Lung (tissue), 12 donors: Measurements from ENCODE around the gene NBAS. TPM values are rescaled to one million over a fixed set of nuclear protein-coding genes. Genes with fewer than 3 reads are reported as not detected.

Experiments
- ATAC-seq: fragments of 200-7000 bp; cut with Tn5 transposase; one replicate; pipeline ENCODE4 v1.9.1; 2020; ENCODE audit warnings: moderate number of reproducible peaks; ENCODE audit not compliant: insufficient read depth, low FRiP score
- DNase-seq, 3 donors: peaks; one replicate each; pipeline ENCODE4 v3.0.0-alpha.2; 2013 to 2017
- H3K27ac ChIP-seq, 2 donors: one replicate each; pipeline ENCODE4 v1.5.1; 2013; ENCODE audit warnings: mild to moderate bottlenecking in 2 of 2, moderate library complexity in 2 of 2, control low read depth in 1 of 2, inconsistent platforms in 1 of 2, low read depth in 1 of 2, low read length in 1 of 2
- H3K27me3 ChIP-seq, 3 donors: one replicate each; pipeline ENCODE4 v1.5.1; 2013; ENCODE audit warnings: low read length in 2 of 3; ENCODE audit not compliant: control insufficient read depth in 3 of 3, insufficient read depth in 3 of 3
- H3K36me3 ChIP-seq, 4 donors: one replicate each; pipeline ENCODE4 v1.5.1; 2013; ENCODE audit warnings: low read length in 4 of 4, mild to moderate bottlenecking in 1 of 4, moderate library complexity in 1 of 4; ENCODE audit not compliant: control insufficient read depth in 4 of 4, insufficient read depth in 4 of 4
- H3K4me1 ChIP-seq, 5 donors: one replicate each; pipeline ENCODE4 v1.5.1; 2013; ENCODE audit warnings: low read length in 5 of 5, mild to moderate bottlenecking in 2 of 5, moderate library complexity in 1 of 5; ENCODE audit not compliant: control insufficient read depth in 5 of 5, insufficient read depth in 5 of 5
- H3K4me3 ChIP-seq: one replicate; pipeline ENCODE4 v1.5.1; 2013; ENCODE audit warnings: mild to moderate bottlenecking, control low read depth, moderate library complexity
- H3K9ac ChIP-seq, 2 donors: one replicate each; pipeline ENCODE4 v1.5.1; 2013; ENCODE audit warnings: low read length in 2 of 2, control low read depth in 1 of 2; ENCODE audit not compliant: insufficient read depth in 1 of 2
- H3K9me3 ChIP-seq, 4 donors: one replicate each; pipeline ENCODE4 v1.5.1; 2013; ENCODE audit warnings: low read length in 3 of 4, mild to moderate bottlenecking in 1 of 4, moderate library complexity in 1 of 4; ENCODE audit not compliant: control insufficient read depth in 4 of 4, insufficient read depth in 3 of 4
- WGBS, 2 donors: extraction: QIAGEN DNeasy Blood & Tissue Kit; methylation state at CpG; one replicate each; pipeline ENCODE4 v1.1.7; 2013; 5-methylcytosine and 5-hydroxymethylcytosine counted together
- polyA plus RNA-seq, 2 donors: library from polyadenylated mRNA; stranded (reverse); fragments of 200-250 nt; gene quantifications; one replicate each; pipeline ENCODE4 v1.2.1, GENCODE V29; 2013
- total RNA-seq, 2 donors: library from RNA; depleted of rRNA in 1 of 2; stranded (reverse); fragments of >200 nt in 1 of 2; gene quantifications; one replicate each; pipeline ENCODE4 v1.2.1, GENCODE V29; 2014 to 2021
- TF ChIP-seq, protein P1 (sequence below): IDR thresholded peaks from 2 replicates; pipeline ENCODE4 v1.5.1; 2012; ENCODE audit warnings: mild to moderate bottlenecking; ENCODE audit errors: control extremely low read depth, extremely low read depth
- donor health status: control.
- donor health status: control.
- donor health status: Bipolar disorder and iron deficiency.
- donor health status: healthy.
- donor health status: DM: yes; HTN: yes; CAD: no.

NBAS gene
- total and polyA plus RNA-seq, 4 donors, result 15.6 to 61.3 (median 35.4) TPM

DNA sequence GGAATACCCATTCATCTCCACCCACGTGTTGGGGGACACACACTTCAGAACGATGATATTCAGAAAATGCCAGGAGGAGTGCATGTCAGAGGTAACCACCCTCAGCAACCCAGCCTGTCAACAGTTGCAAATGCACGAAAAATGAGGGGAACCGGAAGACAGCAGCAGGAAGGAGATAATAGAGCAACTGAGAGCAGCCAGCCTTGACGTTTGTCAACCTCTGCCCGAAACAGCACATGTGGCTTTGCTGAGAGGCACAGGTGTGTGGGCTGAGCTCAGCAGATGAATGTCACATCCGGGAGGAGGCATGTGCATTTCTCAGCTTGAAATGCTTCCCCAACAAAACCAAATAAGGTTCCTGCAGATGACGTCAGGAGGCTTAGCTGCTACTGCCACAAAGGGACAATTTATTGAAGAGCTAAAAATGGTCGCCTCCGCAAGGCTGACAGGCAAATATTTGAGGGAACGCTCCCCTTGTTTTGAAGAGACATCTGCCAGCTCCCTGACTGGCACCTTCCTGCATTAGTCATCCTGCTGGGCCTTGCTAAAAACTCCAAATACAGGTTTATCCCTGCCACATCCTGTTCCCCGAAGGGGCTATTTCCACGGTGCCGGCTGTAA, 419.0 kb downstream of the NBAS start:
- TF ChIP-seq, protein P1, sequence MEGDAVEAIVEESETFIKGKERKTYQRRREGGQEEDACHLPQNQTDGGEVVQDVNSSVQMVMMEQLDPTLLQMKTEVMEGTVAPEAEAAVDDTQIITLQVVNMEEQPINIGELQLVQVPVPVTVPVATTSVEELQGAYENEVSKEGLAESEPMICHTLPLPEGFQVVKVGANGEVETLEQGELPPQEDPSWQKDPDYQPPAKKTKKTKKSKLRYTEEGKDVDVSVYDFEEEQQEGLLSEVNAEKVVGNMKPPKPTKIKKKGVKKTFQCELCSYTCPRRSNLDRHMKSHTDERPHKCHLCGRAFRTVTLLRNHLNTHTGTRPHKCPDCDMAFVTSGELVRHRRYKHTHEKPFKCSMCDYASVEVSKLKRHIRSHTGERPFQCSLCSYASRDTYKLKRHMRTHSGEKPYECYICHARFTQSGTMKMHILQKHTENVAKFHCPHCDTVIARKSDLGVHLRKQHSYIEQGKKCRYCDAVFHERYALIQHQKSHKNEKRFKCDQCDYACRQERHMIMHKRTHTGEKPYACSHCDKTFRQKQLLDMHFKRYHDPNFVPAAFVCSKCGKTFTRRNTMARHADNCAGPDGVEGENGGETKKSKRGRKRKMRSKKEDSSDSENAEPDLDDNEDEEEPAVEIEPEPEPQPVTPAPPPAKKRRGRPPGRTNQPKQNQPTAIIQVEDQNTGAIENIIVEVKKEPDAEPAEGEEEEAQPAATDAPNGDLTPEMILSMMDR, result no peak
- Histone ChIP-seq H3K36me3 (no peaks in the 10 kb centered on the region), H3K9ac (no peak overlapping the region), H3K4me1 (peaks cover 0 to 4% (median 0%) of the 10 kb centered on the region in 5 donors), H3K9me3 (peaks cover 0 to 9% (median 0%) of the 10 kb centered on the region in 4 donors), H3K4me3 (no peak overlapping the region), H3K27ac (peak overlapping the region in 1 of 2 donors; percentile 56), H3K27me3 (no peaks in the 10 kb centered on the region)
- DNase-seq (peak in 2 of 3 donors; percentile 6 to 32), ATAC-seq (no peak)
- 11 to 16% methylated on average over 14 of the region's 14 CpGs for WGBS, 2 donors

DNA sequence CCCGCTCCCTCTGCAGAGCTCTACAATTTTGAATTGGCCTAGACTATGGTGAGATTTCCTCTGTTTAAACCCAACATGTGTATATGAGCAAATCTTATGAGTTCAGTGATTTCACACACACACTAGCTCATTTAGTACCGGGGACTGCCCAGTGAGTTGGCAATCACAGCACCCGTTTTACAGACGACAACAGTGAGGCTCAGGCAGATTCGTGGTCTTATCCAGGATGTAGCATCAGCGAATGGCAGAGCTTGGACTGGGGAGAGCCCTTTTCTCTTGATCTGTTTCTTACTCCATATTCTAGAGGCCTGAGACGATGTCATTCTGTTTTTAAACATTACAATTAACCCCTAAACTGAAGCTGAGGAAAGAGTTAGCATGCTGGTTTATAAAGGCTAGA, 419.9 kb downstream of the NBAS start:
- 92 to 94% methylated on average over 7 of the region's 7 CpGs for whole genome bisulfite sequencing, 2 donors
- no peak for ATAC-seq
- Histone ChIP-seq H3K27ac (no peak overlapping the region), H3K27me3 (no peaks in the 10 kb centered on the region), H3K4me1 (peaks cover 0 to 4% (median 0%) of the 10 kb centered on the region in 5 donors), H3K4me3 (no peak overlapping the region), H3K36me3 (no peaks in the 10 kb centered on the region), H3K9me3 (peaks cover 0 to 9% (median 0%) of the 10 kb centered on the region in 4 donors), H3K9ac (no peak overlapping the region)
- TF ChIP-seq, protein P1, result no peak
- DNase-seq, result no peak

DNA sequence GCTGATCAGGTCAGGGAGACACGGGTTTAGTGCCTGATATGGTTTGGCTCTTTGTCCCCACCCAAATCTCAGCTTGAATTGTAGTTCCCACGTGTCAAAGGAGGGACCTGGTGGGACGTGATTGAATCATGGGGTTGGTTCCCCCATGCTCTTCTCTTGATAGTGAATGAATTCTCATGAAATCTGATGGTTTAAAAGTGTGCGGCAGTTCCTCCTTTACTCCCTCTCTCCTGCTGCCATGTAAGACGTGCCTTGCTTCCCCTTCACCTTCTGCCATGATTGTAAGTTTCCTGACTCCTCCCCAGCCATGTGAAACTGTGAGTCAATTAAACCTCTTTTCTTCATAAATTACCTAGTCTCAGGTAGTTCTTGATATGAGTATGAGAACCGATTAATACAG, 424.5 kb downstream of the NBAS start:
- TF ChIP-seq, protein P1, result no peak
- no peak overlapping the region for H3K9ac ChIP-seq
- H3K27ac ChIP-seq, result no peak overlapping the region
- no peaks in the 10 kb centered on the region for H3K36me3 ChIP-seq
- H3K9me3 ChIP-seq, result peaks cover 0 to 3% (median 0%) of the 10 kb centered on the region in 4 donors
- ATAC-seq (no peak), DNase-seq (no peak)
- no peak overlapping the region for H3K4me3 ChIP-seq
- WGBS, 2 donors, result 91 to 92% methylated on average over 6 of the region's 6 CpGs
- H3K27me3 ChIP-seq, result no peaks in the 10 kb centered on the region
- H3K4me1 ChIP-seq, result no peaks in the 10 kb centered on the region

DNA sequence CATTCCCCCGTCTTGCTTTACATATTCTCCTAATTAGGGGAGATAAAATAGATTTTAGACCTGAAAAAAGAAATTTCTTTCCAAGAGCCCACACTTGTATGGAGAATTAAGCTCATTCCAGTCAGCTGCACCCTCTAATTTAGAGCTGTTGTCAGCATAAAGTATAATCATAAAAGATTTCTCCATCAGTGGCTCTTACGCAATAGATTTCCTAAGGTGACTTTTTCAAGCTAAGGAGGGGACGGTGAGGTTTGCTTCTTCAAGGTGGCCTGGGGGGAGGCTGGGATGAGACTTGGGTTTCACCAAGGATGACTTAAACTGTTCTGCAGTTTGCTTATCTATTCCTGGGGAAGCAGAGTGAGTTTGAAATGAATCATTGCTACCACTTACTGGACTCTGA, 426.2 kb downstream of the NBAS start:
- Histone ChIP-seq H3K4me3 (no peak overlapping the region), H3K9me3 (peaks cover 0 to 3% (median 0%) of the 10 kb centered on the region in 4 donors), H3K9ac (no peak overlapping the region), H3K4me1 (no peaks in the 10 kb centered on the region), H3K27ac (no peak overlapping the region), H3K36me3 (no peaks in the 10 kb centered on the region), H3K27me3 (no peaks in the 10 kb centered on the region)
- no peak for ATAC-seq
- no peak for DNase-seq
- TF ChIP-seq, protein P1, result no peak
- 65 to 83% methylated on average over 3 of the region's 3 CpGs for WGBS, 2 donors
